Measurements from ENCODE around the gene PLCB1.

GRCh38 chr20:8262721-8263120 lies 130.7 kb downstream of the PLCB1 start:
- TF ChIP-seq CTCF (IDR thresholded peaks at IDR 0.05; ENCODE audit: low read depth, low read length) = no peak
- no peak for TF ChIP-seq MYC (IDR thresholded peaks at IDR 0.05; ENCODE audit: low read depth, low read length)
